ENCODE results near the gene PPY.

PPY gene

DNA sequence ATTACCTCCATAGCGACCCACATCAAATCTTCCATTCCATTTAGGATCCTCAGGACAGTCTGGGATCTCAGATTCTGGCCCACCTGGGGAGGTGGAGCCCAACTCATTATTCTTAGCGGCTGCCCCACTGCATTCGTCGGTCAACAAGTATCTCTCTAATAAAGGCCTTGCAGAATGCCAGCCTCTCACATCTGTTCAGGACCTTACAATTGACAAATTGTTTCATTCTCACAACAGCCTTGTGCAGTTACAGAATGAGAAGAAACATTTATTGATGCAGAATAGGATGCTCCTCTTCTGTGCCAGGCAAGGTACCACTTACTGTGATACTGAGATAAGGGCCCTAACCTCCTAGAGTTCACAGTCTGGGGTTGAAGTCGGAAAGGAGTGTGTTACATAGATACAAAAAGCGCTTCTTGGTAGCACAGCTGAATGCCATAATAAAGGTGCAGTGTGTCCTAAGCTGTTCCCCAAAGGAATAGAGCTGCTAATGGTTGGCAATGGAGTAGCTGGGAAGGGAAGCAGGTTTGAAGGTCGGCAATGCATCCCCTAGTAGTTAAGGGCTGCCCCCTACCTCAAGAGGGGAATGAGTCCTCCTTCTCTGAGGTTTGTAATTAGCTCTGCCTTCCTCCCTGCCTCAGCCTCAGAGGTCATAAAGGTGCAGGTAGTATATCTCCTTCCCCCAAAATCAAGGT is 32.6 kb downstream of the PPY start:
- H3K4me2 ChIP-seq (ENCODE audit: low read depth, low read length): no peak overlapping the region
- H3K27ac ChIP-seq (ENCODE audit: low read length): no peak overlapping the region
- H3K4me1 ChIP-seq (ENCODE audit: low read length): no peaks in the 10 kb centered on the region
- H3K9me2 ChIP-seq (replicated peaks; ENCODE audit: insufficient read depth, low read length): no peaks in the 10 kb centered on the region
- no peaks in the 10 kb centered on the region for H3K36me3 ChIP-seq (replicated peaks; ENCODE audit: insufficient read depth, low read length)
- no peaks in the 10 kb centered on the region for H3K79me2 ChIP-seq (ENCODE audit: low read length)
- TF ChIP-seq EZH2phosphoT487 (IDR thresholded peaks at IDR 0.05; ENCODE audit: low read length) (no peak), EZH2 (optimal IDR thresholded peaks at IDR 0.05; ENCODE audit: low read depth, low read length) (no peak)
- TF ChIP-seq, protein P1, sequence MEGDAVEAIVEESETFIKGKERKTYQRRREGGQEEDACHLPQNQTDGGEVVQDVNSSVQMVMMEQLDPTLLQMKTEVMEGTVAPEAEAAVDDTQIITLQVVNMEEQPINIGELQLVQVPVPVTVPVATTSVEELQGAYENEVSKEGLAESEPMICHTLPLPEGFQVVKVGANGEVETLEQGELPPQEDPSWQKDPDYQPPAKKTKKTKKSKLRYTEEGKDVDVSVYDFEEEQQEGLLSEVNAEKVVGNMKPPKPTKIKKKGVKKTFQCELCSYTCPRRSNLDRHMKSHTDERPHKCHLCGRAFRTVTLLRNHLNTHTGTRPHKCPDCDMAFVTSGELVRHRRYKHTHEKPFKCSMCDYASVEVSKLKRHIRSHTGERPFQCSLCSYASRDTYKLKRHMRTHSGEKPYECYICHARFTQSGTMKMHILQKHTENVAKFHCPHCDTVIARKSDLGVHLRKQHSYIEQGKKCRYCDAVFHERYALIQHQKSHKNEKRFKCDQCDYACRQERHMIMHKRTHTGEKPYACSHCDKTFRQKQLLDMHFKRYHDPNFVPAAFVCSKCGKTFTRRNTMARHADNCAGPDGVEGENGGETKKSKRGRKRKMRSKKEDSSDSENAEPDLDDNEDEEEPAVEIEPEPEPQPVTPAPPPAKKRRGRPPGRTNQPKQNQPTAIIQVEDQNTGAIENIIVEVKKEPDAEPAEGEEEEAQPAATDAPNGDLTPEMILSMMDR (IDR thresholded peaks at IDR 0.05; ENCODE audit: low read length): no peak
- H3K9ac ChIP-seq (ENCODE audit: low read length): no peak overlapping the region
- H2AFZ ChIP-seq (ENCODE audit: low read length): no peak overlapping the region
- no peaks in the 10 kb centered on the region for H4K20me1 ChIP-seq (ENCODE audit: insufficient read depth, low read length)
- no peaks in the 10 kb centered on the region for H3K9me3 ChIP-seq (replicated peaks; ENCODE audit: insufficient read depth, low read length)
- H3K27me3 ChIP-seq (replicated peaks; ENCODE audit: insufficient read depth, low read length): peaks cover 25% of the 10 kb centered on the region
- no peaks in the 10 kb centered on the region for H3F3A ChIP-seq (ENCODE audit: insufficient read depth, low read length)
- no peak overlapping the region for H3K4me3 ChIP-seq (ENCODE audit: low read length)
- DNase-seq: no peak

DNA sequence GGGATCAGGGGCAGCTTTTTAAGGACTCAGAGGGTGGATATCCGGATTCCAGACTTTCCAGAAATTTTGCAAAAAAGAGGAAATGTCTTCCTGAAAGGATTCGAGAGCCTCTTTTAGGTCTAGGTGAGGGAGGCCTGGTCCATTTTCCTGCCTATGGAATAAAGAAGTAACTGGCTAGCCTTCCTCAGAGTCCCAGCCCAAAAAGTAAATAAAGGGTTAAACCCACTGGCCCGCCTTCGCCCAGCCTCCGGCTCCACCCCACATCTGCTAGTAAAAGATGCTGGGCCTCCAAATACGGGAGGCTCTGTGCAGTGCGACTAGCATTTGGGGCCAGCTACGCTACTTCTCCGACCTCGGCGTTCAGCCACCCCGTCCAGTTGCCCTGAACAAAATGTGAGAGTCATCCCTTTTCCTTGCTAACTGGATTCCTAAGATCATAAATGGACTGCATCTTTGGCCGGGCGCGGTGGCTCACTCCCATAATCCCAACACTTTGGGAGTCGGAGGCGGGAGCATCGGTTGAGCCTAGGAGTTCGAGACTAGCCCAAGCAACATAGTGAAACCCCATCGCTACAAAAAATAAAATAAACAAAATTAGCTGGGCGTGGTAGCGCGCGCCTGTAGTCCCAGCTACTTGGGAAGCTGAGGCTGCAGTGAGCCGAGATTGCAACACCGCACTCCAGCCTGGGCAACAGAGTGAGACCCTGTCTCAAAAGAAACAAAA is 34.1 kb downstream of the PPY start:
- H3K9ac ChIP-seq (ENCODE audit: low read length): no peak overlapping the region
- TF ChIP-seq EZH2 (optimal IDR thresholded peaks at IDR 0.05; ENCODE audit: low read depth, low read length) (no peak), EZH2phosphoT487 (IDR thresholded peaks at IDR 0.05; ENCODE audit: low read length) (no peak)
- TF ChIP-seq, protein P1 (IDR thresholded peaks at IDR 0.05; ENCODE audit: low read length): no peak
- peaks cover 25% of the 10 kb centered on the region for H3K27me3 ChIP-seq (replicated peaks; ENCODE audit: insufficient read depth, low read length)
- H3K4me3 ChIP-seq (ENCODE audit: low read length): no peak overlapping the region
- H4K20me1 ChIP-seq (ENCODE audit: insufficient read depth, low read length): no peaks in the 10 kb centered on the region
- no peak overlapping the region for H3K4me2 ChIP-seq (ENCODE audit: low read depth, low read length)
- H2AFZ ChIP-seq (ENCODE audit: low read length): no peak overlapping the region
- no peaks in the 10 kb centered on the region for H3K36me3 ChIP-seq (replicated peaks; ENCODE audit: insufficient read depth, low read length)
- H3K9me3 ChIP-seq (replicated peaks; ENCODE audit: insufficient read depth, low read length): no peaks in the 10 kb centered on the region
- H3F3A ChIP-seq (ENCODE audit: insufficient read depth, low read length): no peaks in the 10 kb centered on the region
- DNase-seq: no peak
- no peak overlapping the region for H3K27ac ChIP-seq (ENCODE audit: low read length)
- H3K9me2 ChIP-seq (replicated peaks; ENCODE audit: insufficient read depth, low read length): no peaks in the 10 kb centered on the region
- H3K79me2 ChIP-seq (ENCODE audit: low read length): no peaks in the 10 kb centered on the region
- no peaks in the 10 kb centered on the region for H3K4me1 ChIP-seq (ENCODE audit: low read length)

DNA sequence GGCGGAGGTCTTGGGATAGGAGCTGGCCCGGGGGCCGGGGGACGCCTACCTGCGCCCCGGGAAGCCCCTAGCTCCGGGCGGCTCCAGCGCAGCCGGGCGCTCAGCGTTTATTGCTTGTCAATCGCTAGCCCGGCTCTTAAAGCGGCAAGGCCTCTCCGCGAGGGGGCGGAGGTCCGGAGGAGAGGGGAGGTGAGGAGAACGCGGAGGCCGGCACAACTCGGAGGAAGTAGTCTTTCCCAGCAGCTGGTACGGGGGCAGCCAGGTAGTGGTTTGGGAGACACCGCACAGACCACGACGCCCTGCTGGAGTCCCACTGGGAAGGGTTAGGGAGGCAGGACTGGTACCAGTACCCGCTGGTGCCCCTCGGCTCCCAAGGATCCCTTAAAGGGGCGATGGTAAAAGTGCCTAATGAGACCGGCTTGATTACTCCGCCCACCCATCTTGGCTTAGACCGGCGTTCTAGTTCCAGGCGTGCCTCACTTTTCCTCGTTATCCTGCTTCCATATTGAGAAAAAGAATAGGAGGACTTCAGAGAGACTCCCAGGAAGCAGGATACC is 34.8 kb downstream of the PPY start, which contains the start of gene MPP2:
Gene MPP2, minus strand, starts transcription at position 112 of the 557 bp plus-strand sequence. CDS start 3,076 bp downstream, outside the sequence.
- Histone ChIP-seq H3K79me2 (ENCODE audit: low read length) (no peaks in the 10 kb centered on the region), H3K9me2 (replicated peaks; ENCODE audit: insufficient read depth, low read length) (no peaks in the 10 kb centered on the region), H3K9ac (ENCODE audit: low read length) (no peak within 1 kb of the TSS), H3K4me1 (ENCODE audit: low read length) (no peaks in the 10 kb centered on the region), H3K36me3 (replicated peaks; ENCODE audit: insufficient read depth, low read length) (no peaks in the 10 kb centered on the region), H3K4me2 (ENCODE audit: low read depth, low read length) (no peak within 1 kb of the TSS), H3K9me3 (replicated peaks; ENCODE audit: insufficient read depth, low read length) (no peaks in the 10 kb centered on the region), H2AFZ (ENCODE audit: low read length) (no peak within 1 kb of the TSS), H3K4me3 (ENCODE audit: low read length) (no peak within 1 kb of the TSS), H4K20me1 (ENCODE audit: insufficient read depth, low read length) (no peaks in the 10 kb centered on the region), H3F3A (ENCODE audit: insufficient read depth, low read length) (no peaks in the 10 kb centered on the region), H3K27ac (ENCODE audit: low read length) (no peak within 1 kb of the TSS), H3K27me3 (replicated peaks; ENCODE audit: insufficient read depth, low read length) (peaks cover 25% of the 10 kb centered on the region)
- DNase-seq: no peak
- TF ChIP-seq EZH2phosphoT487 (IDR thresholded peaks at IDR 0.05; ENCODE audit: low read length) (no peak), EZH2 (optimal IDR thresholded peaks at IDR 0.05; ENCODE audit: low read depth, low read length) (no peak)
- TF ChIP-seq, protein P1 (IDR thresholded peaks at IDR 0.05; ENCODE audit: low read length): no peak

Measured in MM.1S (cell line).